GM12801 (cell line): ENCODE data around the gene MADCAM1.

Experiments used
- TF ChIP-seq, protein P1 (sequence below): IDR thresholded peaks from one replicate; pipeline ENCODE4 v1.5.1; 2011; ENCODE audit warnings: control low read depth; ENCODE audit not compliant: insufficient read length; ENCODE audit errors: extremely low read depth

The MADCAM1 gene

DNA sequence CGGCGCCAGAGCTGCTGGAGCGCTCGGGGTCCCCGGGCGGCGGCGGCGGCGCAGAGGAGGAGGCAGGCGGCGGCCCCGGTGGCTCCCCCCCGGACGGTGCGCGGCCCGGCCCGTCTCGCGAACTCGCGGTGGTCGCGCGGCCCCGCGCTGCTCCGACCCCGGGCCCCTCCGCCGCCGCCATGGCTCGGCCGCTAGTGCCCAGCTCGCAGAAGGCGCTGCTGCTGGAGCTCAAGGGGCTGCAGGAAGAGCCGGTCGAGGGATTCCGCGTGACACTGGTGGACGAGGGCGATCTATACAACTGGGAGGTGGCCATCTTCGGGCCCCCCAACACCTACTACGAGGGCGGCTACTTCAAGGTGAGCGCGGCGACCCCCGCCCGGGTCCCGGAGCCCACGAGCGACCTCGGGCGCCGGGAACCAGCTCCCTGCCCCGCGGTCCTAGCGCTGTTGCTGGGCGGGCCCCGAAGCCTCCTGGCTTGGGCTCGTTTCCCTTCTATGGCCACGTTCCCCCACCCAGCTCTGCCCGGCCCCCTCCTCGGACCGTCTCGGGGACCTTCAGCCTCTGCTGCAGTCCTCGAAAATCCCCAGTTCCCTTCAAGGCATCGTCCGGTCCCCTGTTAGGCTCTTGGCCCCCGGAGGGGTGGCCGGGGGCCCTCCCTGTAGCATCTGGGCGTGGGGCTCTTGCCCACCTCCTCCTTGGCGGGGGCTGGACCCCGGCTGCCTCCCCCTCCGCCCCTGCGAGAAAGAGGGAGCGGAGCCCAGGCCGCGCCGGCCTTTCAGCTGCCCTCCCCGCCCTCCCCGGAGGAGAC, 35.7 kb downstream of the MADCAM1 start, which contains the start of gene CDC34:
Gene CDC34, plus strand, starts transcription at position 8 of the 808 bp plus-strand sequence. Its CDS starts 172 bp downstream, at position 180.
- TF ChIP-seq, protein P1, sequence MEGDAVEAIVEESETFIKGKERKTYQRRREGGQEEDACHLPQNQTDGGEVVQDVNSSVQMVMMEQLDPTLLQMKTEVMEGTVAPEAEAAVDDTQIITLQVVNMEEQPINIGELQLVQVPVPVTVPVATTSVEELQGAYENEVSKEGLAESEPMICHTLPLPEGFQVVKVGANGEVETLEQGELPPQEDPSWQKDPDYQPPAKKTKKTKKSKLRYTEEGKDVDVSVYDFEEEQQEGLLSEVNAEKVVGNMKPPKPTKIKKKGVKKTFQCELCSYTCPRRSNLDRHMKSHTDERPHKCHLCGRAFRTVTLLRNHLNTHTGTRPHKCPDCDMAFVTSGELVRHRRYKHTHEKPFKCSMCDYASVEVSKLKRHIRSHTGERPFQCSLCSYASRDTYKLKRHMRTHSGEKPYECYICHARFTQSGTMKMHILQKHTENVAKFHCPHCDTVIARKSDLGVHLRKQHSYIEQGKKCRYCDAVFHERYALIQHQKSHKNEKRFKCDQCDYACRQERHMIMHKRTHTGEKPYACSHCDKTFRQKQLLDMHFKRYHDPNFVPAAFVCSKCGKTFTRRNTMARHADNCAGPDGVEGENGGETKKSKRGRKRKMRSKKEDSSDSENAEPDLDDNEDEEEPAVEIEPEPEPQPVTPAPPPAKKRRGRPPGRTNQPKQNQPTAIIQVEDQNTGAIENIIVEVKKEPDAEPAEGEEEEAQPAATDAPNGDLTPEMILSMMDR = no peak

GRCh38 chr19:532561-533363, 36.5 kb downstream of the MADCAM1 start:
- TF ChIP-seq, protein P1 = no peak

DNA sequence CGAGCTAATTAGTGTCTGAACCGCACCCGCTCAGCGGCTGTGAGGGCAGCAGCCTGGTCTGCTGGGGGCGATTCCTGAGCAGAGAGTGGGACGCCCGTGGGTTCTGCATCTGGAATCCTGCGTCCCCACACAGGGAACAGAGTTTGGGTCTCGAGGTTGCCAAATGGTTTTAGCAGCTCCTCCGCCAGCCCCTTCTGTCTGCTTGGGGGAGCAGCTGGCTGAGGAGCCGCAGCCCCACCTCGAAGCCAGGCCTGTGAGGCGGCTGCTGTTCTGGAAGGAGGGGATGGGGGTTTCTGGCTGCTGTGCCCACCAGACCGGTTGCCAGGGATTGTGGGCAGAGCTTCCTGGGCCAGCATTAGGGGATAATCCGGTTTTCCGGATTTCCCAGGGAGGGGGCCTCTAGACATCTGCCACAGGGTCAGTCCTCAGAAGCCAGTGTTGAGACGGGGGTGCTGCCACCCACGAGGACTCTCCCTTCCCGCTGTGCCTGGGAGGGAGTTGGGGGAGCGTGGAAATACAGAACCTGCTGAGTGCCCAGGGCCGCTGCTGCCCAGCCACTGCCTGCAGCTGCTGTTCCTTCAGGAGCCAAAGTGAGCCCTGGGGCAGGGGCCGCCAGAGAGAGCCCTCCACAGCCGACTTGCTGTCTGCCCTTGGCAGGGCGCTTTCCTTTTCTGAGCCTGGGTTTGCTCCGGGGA, 37.2 kb downstream of the MADCAM1 start:
- TF ChIP-seq, protein P1 = no peak

GRCh38 chr19:534088-534487, 37.8 kb downstream of the MADCAM1 start:
- TF ChIP-seq, protein P1 = no peak

GRCh38 chr19:535017-535835, 38.9 kb downstream of the MADCAM1 start:
- TF ChIP-seq, protein P1 = no peak

- TF ChIP-seq, protein P1 = no peak
These were observed 40.0 kb downstream of the MADCAM1 start for GRCh38 chr19:536031-536880.
